PC-3 (cell line): Measurements from ENCODE around the gene CNPY3.

Experiments used
- EZH2phosphoT487 ChIP-seq: fragments of 300-600 bp; sonication (generic); IDR thresholded peaks from 2 replicates; pipeline ENCODE4 v1.6.1; 2018; ENCODE audit warnings: mild to moderate bottlenecking, antibody characterized with exemption, low read length, borderline replicate concordance
- TF ChIP-seq, protein P1 (sequence below): fragments of 300-600 bp; sonication (generic); conservative IDR thresholded peaks from 2 replicates; pipeline ENCODE4 v1.5.1; 2017; ENCODE audit warnings: antibody characterized with exemption, low read depth, mild to moderate bottlenecking, low read length

DNA sequence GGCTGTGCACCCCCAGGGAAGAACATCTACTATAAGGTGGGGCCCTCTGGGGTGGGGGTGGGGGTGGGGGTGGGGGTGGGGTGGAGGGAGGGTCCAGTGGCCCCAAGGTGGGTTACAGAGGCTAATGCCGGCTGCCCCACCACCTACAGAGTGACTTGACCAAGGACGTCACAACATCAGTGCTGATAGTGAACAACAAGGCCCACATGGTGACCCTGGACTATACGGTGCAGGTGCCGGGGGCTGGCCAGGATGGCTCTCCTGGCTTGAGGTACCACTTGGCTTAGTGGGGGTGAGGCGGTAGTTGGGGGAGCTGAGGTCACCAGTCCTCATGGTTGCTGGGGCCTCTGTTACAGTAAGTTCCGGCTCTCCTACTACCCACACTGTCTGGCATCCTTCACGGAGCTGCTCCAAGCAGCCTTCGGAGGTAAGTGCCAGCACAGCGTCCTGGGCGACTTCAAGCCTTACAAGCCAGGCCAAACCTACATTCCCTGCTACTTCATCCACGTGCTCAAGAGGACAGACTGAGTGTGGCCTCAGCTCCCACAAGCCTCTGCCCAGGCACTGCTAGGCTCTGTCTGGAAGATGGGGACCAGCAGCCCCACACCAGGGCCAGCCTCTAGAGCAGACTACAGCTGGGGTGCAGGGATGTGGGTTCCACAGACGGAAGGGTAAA lies 34.0 kb downstream of the CNPY3 start:
- TF ChIP-seq, protein P1, sequence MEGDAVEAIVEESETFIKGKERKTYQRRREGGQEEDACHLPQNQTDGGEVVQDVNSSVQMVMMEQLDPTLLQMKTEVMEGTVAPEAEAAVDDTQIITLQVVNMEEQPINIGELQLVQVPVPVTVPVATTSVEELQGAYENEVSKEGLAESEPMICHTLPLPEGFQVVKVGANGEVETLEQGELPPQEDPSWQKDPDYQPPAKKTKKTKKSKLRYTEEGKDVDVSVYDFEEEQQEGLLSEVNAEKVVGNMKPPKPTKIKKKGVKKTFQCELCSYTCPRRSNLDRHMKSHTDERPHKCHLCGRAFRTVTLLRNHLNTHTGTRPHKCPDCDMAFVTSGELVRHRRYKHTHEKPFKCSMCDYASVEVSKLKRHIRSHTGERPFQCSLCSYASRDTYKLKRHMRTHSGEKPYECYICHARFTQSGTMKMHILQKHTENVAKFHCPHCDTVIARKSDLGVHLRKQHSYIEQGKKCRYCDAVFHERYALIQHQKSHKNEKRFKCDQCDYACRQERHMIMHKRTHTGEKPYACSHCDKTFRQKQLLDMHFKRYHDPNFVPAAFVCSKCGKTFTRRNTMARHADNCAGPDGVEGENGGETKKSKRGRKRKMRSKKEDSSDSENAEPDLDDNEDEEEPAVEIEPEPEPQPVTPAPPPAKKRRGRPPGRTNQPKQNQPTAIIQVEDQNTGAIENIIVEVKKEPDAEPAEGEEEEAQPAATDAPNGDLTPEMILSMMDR = no peak
- no peak for TF ChIP-seq EZH2phosphoT487
